Effector CD8-positive, alpha-beta T cell (primary cell): ENCODE results near the gene KAT14.
"Not testable (repeated sequence)": the region's sequence is repeated elsewhere in the genome, so short reads cannot be mapped to it uniquely, and the experiment has no call there.

Source experiments
- DNase-seq: peaks from one replicate; lab custom pipeline; 2025; lab: John Stamatoyannopoulos, UW

KAT14 gene

GRCh38 chr20:18154342-18154741 lies 16.7 kb downstream of the KAT14 start:
- no peak for DNase-seq

DNA sequence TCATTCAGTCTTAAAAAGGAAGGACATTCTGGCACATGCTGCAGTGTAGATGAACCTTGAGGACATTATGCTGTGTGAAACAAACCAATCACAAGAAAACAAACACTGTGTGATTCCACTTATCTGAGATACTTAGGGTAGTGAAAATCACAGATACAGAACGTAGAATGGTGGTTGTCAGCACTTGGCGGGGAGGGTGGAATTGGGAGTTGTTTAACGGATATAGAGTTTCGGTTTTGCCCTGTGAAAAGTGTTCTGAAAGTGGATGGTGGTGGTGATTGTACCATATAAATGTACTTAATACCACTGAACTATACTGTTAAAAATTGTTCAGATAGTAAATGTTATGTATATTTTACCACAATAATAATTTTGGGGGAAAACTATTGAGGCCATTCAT lies 18.4 kb downstream of the KAT14 start:
- DNase-seq: no peak

GRCh38 chr20:18164356-18164755 lies 26.7 kb downstream of the KAT14 start:
- no peak for DNase-seq

- no peak for DNase-seq
Observed at GRCh38 chr20:18165553-18165952, 27.9 kb downstream of the KAT14 start.

GRCh38 chr20:18166241-18166881 lies 28.7 kb downstream of the KAT14 start:
- DNase-seq: no peak

- no peak for DNase-seq
Observed at GRCh38 chr20:18166950-18167349, 29.3 kb downstream of the KAT14 start.

- DNase-seq: no peak
Observed at GRCh38 chr20:18172379-18172778, 34.7 kb downstream of the KAT14 start.

DNA sequence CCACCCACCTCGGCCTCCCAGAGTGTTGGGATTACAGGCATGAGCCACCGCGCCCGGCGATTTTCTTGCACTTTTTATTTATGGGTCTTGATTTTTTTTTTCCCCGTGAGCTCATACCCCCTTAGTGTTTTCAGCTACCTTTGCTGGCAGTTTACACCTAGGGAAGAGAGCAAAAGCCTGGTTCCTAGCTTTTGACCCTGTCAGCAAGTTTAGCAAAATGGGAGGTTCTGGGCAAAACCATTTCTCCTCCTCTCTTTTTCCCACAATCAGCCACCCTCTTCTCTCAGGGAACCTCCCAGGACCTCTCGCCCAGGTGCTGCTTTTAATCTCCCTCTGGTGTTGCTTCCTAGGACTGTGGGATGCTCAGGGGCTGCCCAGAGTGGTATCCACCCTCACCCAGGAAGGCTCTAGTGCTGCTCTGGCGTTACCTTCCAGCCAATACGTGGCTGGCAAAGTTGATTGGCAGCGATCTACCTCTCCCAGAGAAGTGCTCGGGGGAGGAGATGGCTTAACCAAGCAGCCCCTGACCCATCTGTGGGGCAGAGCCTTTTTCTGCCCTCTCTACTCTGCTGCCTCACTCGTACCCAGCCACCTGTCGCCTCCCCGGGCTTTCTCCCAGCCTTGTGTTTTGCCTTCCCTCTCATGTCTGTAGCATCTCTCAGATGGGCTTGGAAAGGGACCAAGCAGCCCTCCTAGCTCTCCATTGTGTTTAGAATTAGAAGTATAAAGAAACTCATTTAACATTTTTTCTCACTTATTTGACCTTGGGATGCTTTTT lies 37.4 kb downstream of the KAT14 start:
- DNase-seq: no peak

DNA sequence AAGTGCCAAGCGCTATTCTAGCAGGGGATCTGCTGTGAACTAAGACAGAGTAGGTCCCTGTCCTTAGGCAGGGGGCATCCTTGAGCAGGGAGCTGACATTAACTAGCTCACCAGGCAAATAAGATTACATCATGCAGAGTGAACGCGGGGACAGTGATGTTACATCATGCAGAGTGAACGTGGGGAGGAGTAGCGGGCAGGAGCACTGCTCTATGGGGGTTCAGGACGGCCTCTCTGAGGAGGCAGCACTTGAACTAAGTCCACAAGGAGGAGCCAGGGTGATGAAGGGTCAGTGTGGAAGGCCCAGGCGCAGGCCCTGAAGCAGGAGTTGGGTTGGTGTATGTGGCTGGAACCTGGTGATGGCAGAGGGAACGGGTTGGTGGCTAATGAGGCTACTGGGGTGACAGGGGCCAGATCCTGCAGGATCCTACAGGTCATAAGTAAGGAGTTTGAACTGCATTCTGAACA lies 38.7 kb downstream of the KAT14 start:
- DNase-seq: no peak

DNA sequence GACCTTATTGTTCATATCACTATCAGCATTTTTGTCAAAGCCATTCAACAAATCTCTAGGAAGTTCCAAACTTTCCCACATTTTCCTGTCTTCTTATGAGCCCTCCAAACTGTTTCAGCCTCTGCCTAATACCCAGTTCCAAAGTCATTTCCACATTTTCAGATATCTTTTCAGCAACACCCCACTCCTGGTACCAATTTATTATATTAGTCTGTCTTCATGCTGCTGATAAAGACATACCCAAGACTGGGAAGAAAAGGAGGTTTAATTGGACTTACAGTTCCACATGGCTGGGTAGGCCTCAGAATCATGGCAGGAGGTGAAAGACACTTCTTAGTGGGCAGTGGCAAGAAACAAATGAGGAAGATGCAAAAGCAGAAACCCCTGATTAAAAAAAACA lies 42.7 kb downstream of the KAT14 start:
- DNase-seq: not testable (repeated sequence)

DNA sequence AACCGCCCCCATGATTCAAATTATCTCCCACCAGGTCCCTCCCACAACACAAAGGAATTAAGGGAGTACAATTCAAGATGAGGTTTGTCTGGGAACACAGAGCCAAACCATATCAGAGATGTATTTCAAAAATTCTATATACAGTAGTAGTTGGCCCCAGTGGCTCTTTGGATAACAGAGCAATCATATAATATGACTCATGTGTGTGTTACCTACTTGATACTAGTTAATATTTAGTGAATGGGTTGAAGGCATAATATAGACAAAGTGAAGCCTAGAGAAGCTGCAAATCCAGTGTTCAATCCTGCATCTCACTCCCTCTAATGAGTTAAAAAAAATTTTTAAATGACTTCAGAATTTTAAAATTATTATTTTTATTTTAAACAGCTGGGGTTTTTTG lies 43.2 kb downstream of the KAT14 start:
- no peak for DNase-seq

DNA sequence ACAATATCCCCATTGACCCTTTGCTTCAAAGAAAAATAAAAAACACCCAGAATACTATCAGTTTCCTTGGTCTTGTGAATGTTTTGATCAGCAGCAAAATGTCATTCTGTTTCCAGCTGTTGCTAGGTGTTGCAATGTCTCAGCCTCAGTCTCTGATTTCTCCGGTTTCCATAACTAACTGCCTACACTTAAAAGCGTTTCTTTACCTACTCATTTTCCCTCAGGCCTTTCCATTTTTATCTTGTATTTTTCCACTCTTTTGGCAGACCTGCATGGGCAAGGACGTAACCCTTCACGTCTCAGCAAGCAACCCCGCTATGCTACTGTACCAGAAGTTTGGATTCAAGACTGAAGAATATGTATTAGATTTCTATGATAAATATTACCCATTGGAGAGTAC lies 49.4 kb downstream of the KAT14 start:
- no peak for DNase-seq

DNA sequence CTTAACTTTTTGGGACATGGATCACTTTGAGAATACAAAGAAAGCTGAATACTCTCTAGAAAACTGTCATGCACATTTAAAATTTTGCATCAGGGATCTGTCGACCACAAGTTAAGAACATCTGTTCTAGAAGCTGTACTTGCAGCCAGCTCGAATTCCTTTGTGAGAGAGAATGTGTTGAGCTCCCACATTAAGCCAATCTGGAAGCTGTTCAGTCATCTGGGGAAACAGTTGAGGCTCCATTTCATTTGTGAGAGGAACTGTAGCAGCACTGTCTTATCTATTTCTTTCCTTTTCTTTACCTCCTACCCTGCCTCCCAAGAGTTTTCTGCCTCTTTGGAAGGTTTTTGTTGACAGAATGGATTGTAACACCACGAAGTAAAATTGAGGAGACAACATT lies 50.8 kb downstream of the KAT14 start:
- DNase-seq: no peak

DNA sequence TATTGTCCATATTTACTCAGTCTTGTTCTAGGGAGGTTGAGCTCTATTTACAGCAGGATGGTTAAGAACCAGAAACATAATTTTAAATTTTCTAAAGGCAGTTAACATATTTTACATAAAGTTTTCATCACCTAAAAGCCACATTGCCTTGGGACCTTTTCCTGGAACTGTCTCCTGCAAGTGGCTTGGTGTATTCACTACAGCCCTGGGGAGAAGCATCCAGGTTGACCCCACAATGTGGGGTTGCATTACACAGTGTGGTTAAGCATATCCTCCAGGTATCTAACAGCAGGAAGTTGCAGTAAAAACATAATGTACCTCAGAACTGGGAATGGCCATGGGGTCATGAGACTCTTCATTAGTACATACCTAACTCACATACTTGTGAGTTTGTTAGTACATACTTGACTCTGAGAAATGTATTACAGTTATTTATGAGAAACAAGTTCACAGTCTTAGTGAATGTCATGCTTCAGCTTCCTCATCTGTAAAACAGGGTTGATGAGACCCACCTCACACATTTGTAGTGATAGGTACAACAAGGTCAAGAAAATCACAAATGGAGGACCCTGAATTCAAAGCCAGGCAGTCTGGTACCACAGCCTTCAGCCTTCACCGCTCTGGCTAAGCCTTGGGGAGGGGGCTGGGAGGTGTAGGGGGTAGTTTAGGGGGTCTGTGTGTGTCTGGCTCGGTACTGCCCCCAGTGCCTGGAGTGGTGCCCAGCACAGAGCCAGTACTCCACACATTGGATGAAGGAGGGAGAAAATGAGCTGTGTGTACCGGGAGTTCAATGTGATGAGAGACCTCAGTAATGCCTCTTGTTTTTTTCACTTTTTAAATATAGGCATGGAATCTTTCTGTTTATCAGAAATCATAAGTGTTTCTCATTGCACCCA lies 52.9 kb downstream of the KAT14 start:
- DNase-seq: no peak

GRCh38 chr20:18191306-18191705 lies 53.6 kb downstream of the KAT14 start:
- DNase-seq: no peak

GRCh38 chr20:18194461-18194860 lies 56.8 kb downstream of the KAT14 start:
- not testable (repeated sequence) for DNase-seq

DNA sequence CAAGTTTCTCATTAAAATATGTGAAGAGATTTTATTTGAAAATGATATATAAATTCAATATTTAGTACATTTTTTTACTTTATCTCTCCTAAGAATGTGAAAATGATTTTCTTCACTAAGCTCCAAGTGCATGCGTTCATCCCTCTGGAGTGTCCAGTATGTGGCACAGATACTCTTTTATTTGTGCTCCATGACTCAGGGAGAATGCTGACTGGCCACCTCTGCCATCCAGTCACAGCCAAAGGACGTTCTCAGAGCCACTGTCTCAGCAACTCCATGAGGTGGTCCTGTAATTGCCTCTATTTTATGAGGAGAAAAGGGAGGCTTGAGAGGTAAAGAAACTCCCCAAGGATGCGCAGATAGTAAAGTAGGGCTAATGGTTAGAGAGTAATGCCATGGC lies 58.3 kb downstream of the KAT14 start:
- no peak for DNase-seq

DNA sequence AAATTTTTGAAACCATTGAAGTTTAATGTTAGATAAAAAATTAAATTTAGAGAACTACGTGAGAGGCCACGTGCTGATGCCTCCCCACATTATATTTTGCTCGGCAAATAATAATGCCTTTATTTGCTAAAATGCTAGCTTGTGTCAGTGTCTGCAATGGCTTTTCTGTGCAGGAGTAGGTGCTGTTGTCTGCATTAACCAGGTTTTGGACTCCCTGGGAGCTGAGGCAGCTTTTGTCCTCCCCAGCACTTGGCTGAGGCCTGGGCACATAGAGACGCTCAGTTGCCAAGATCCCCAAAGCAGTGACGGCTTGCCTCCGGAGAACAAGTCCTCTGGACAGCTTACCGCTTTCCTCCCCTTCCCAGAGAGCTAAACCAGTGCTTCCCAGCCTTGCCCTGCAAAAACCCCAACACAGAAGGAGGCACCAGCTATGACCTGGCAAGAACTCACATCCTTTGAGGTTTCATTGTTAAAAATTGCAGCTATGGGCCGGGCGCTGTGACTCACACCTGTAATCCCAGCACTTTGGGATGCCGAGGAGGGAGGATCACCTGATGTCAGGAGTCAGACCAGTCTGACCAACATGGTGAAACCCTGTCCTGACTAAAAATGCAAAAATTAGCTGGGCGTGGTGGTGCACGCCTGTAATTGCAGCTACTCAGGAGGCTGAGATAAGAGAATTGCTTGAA lies 59.9 kb downstream of the KAT14 start:
- DNase-seq: no peak

DNA sequence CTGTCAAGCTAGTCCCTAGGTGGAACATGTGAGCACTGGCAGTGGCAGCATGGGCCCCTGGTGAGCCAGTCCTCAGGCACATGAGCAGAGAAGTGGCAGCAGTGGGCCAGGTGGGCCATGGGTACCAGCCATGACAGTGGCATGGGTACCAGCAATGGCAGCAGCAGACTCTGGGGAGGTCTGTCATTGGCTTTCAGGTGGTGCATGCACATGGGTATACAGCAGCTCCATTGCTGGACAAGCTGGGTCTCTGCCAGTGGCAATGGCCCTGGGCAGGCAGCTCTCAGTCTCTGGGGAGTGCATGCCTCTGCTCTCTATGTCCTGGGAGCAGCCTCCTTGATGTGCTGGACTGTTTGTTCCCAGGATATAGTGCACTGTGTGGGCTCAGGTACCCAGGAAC lies 65.3 kb downstream of the KAT14 start:
- no peak for DNase-seq

- DNase-seq: not testable (repeated sequence)
Observed at GRCh38 chr20:18203700-18204099, 66.0 kb downstream of the KAT14 start.

- no peak for DNase-seq
Observed at GRCh38 chr20:18213002-18213401, 75.3 kb downstream of the KAT14 start.

- DNase-seq: no peak
Observed at GRCh38 chr20:18215566-18215965, 77.9 kb downstream of the KAT14 start.
